Skeletal muscle satellite cell (primary cell): ENCODE measurements around the gene RNF182.

Experiments
- H3K27me3 ChIP-seq: 2 replicates; pipeline ENCODE4 v1.7.0; 2013; ENCODE audit warnings: low read length; ENCODE audit not compliant: control insufficient read depth, insufficient read depth
- H3K36me3 ChIP-seq: 2 replicates; pipeline ENCODE4 v1.7.0; 2013; ENCODE audit warnings: mild to moderate bottlenecking, control low read depth, low read length; ENCODE audit not compliant: insufficient read depth
- H3K4me1 ChIP-seq: 2 replicates; pipeline ENCODE4 v1.7.0; 2013; ENCODE audit warnings: low read length; ENCODE audit not compliant: control insufficient read depth, insufficient read depth
- H3K4me2 ChIP-seq: 2 replicates; pipeline ENCODE4 v1.7.0; 2013; ENCODE audit warnings: mild to moderate bottlenecking, low read length
- H3K4me3 ChIP-seq: 2 replicates; pipeline ENCODE4 v1.7.0; 2013; ENCODE audit warnings: low read length
- H3K9ac ChIP-seq: 2 replicates; pipeline ENCODE4 v1.7.0; 2013; ENCODE audit warnings: mild to moderate bottlenecking, low read depth, low read length, moderate library complexity
- H3K9me3 ChIP-seq: replicated peaks from 2 replicates; pipeline ENCODE4 v1.7.0; 2013; ENCODE audit warnings: mild to moderate bottlenecking, control low read depth, low read length

RNF182 gene

GRCh38 chr6:13919861-13920260 is 4.9 kb upstream of the RNF182 start:
- H3K4me1 ChIP-seq: peaks cover 15% of the 10 kb centered on the region
- H3K4me2 ChIP-seq: no peak overlapping the region
- peaks cover 7% of the 10 kb centered on the region for H3K27me3 ChIP-seq
- no peaks in the 10 kb centered on the region for H3K9me3 ChIP-seq
- H3K9ac ChIP-seq: no peak overlapping the region
- no peak overlapping the region for H3K4me3 ChIP-seq
- no peaks in the 10 kb centered on the region for H3K36me3 ChIP-seq

GRCh38 chr6:13920552-13920951 is 4.2 kb upstream of the RNF182 start:
- no peaks in the 10 kb centered on the region for H3K36me3 ChIP-seq
- peaks cover 7% of the 10 kb centered on the region for H3K27me3 ChIP-seq
- no peaks in the 10 kb centered on the region for H3K9me3 ChIP-seq
- H3K4me1 ChIP-seq: peaks cover 15% of the 10 kb centered on the region
- H3K9ac ChIP-seq: no peak overlapping the region
- no peak overlapping the region for H3K4me3 ChIP-seq
- no peak overlapping the region for H3K4me2 ChIP-seq

DNA sequence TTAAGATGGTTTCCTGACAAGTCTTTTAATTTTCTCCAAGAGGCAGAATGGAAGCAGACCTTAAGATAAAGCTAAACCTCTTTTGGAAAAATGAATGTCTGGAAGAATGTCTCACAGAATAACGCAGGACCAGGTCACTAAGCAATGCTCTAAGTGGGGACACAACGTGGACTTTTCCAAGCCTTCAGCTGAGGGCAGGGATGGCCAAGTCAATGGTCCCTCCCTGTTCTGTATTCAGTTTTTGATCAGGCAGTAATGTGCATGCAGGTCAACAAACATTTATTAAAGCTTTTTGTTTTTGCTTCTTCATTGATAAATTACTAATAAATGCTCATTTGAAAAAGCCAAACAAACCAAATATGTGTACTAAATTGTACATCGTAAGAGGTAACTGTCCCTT is 2.0 kb upstream of the RNF182 start:
- Histone ChIP-seq H3K4me1 (peaks cover 13% of the 10 kb centered on the region), H3K9ac (no peak overlapping the region), H3K4me2 (no peak overlapping the region), H3K9me3 (no peaks in the 10 kb centered on the region), H3K36me3 (no peaks in the 10 kb centered on the region), H3K27me3 (peaks cover 23% of the 10 kb centered on the region), H3K4me3 (no peak overlapping the region)

DNA sequence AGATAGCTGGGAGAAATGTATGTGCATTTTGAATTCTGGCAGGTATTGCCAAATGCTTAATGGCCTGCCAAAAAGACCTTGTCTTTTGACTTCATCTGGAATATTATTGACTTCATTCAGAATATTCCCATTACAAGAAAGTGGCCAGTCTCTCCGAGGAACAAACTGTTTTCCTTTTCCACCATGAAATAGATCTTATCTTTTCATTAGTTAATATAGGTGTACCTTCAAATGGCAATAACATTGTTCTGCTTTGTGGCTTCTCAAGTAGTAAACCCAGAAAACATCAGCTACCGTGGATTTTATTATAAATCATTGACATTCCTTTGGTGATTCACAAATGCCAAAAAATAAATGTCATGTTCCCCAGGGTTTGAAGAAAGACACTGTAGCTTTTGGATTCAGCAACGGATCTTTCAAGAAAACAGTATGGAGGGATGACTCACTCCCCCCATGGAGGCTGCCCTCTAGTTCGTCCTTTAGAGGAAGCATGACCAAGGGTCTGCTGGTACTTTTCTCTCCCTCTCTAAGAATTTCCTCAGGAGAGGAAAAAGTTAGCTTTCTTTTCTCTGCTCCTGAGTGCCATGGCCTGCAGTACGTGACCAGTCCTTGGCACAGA is 1.1 kb upstream of the RNF182 start:
- Histone ChIP-seq H3K4me3 (peak overlapping the region; percentile 77), H3K36me3 (no peaks in the 10 kb centered on the region), H3K9ac (peak overlapping the region; percentile 74), H3K27me3 (peaks cover 23% of the 10 kb centered on the region), H3K9me3 (no peaks in the 10 kb centered on the region), H3K4me2 (peak overlapping the region; percentile 99), H3K4me1 (peaks cover 13% of the 10 kb centered on the region)

GRCh38 chr6:13924146-13924948 is 405 bp upstream of the RNF182 start:
- Histone ChIP-seq H3K9ac (peak overlapping the region; percentile 74), H3K4me1 (peaks cover 13% of the 10 kb centered on the region), H3K36me3 (no peaks in the 10 kb centered on the region), H3K27me3 (peaks cover 20% of the 10 kb centered on the region), H3K4me2 (peak overlapping the region; percentile 99), H3K4me3 (peak overlapping the region; percentile 77), H3K9me3 (no peaks in the 10 kb centered on the region)

DNA sequence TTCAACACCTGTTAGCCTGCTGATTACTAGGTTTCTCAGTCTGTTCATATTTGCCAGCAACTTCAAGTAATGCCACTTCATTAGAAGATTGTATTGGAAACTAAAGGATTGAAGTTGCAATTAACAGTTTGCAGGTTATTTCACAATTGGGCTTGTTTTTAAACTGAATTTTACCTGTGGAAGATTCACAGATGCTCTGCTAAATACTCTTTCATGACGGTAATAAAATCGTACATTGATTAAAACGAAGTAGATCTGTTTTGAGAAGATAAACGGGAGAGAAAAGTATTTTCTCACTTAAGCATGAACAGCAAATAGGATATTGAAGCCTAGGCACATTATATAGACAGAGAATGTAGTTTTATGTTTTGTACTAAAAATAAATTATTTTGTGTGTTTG is 1.6 kb downstream of the RNF182 start:
- Histone ChIP-seq H3K9ac (no peak overlapping the region), H3K4me2 (no peak overlapping the region), H3K4me3 (no peak overlapping the region), H3K9me3 (no peaks in the 10 kb centered on the region), H3K36me3 (no peaks in the 10 kb centered on the region), H3K4me1 (peaks cover 13% of the 10 kb centered on the region), H3K27me3 (peaks cover 20% of the 10 kb centered on the region)

DNA sequence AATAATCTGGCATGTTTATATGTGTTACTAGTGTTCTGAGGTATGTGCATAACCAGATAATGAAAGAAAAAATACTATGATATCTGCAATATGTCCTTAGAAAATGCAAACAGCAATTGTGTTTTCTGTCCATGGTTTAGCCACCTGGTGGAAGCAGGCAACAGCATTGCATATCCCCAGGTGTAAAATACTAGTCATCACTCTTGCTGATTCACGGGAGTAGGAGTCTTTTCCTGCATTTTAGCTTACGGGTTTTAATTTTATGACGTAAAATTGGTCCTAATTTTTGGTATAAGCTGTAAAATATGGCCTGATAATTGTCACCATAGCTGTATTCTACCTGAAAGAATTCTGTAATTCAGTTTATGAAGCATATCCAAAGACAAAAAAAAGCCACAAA is 2.5 kb downstream of the RNF182 start:
- Histone ChIP-seq H3K4me3 (no peak overlapping the region), H3K4me2 (no peak overlapping the region), H3K9ac (no peak overlapping the region), H3K36me3 (no peaks in the 10 kb centered on the region), H3K9me3 (no peaks in the 10 kb centered on the region), H3K27me3 (peaks cover 20% of the 10 kb centered on the region), H3K4me1 (peaks cover 13% of the 10 kb centered on the region)

DNA sequence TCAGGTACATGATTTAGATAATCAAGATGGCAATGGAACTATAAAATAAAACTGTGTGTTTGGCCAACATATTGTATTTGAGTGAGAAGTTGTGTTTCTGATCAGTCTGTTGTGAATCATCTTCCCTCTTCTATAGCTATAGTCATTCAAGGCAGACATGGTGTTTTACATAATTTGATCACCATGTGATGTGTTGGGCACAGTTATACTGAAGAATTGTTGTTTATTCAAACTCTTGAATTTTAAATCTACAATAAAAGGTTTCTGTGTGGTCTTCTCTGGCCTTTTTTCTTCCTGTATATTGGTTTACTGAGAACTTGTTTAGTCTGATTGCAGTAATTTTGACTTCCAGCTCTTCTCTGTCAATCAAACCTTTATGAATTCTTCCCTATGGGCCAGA is 4.4 kb downstream of the RNF182 start:
- H3K36me3 ChIP-seq: no peaks in the 10 kb centered on the region
- H3K9ac ChIP-seq: no peak overlapping the region
- no peak overlapping the region for H3K4me3 ChIP-seq
- H3K4me2 ChIP-seq: no peak overlapping the region
- peaks cover 3% of the 10 kb centered on the region for H3K4me1 ChIP-seq
- peaks cover 20% of the 10 kb centered on the region for H3K27me3 ChIP-seq
- H3K9me3 ChIP-seq: no peaks in the 10 kb centered on the region

DNA sequence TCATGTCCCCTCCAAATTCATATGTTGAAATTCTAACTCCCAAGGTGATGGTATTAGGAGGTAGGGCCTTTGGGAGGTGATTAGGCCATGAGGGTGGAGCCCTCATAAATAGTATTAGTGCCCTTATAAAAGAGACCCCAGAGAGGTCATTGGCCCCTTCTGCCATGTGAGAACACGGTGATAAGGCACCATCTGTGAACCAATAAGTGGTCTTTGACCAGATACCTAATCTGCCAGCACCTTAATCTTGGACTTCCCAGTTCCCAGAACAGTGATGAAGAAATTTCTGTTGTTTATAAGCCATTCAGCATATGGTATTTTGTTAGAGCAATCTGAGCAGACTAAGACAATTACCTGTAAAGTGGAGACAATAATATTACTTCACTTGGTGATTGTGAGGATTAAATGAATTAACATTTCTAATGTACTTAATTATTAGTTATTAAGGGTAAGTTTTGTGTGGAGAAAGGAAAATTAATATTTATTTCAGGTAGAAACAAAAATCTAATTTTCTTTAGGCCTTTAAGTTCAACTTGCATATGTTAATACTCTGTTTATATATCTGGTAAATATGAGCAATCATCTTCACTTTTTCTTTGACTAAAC is 7.1 kb downstream of the RNF182 start:
- peaks cover 4% of the 10 kb centered on the region for H3K27me3 ChIP-seq
- no peak overlapping the region for H3K9ac ChIP-seq
- H3K4me1 ChIP-seq: no peaks in the 10 kb centered on the region
- H3K36me3 ChIP-seq: no peaks in the 10 kb centered on the region
- no peak overlapping the region for H3K4me3 ChIP-seq
- H3K4me2 ChIP-seq: no peak overlapping the region
- no peaks in the 10 kb centered on the region for H3K9me3 ChIP-seq

DNA sequence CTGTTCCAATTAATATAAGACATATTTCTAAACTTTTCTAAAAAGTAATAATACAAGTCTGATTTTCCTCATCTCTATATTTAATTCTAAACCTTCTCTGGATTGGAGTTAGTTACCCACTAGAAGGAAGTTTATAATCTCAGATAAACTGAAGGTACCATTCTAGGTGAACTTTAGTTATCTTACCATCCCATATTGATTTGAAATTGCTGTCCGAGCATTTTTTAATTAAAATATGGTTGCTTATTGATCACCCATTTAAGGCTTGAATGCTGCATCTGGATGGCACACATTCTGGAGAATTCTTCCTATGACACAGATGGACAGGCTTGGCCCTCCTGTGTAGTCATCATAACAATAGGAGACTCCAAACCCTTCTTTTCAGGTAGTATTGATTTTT is 8.0 kb downstream of the RNF182 start:
- no peak overlapping the region for H3K4me2 ChIP-seq
- no peaks in the 10 kb centered on the region for H3K9me3 ChIP-seq

DNA sequence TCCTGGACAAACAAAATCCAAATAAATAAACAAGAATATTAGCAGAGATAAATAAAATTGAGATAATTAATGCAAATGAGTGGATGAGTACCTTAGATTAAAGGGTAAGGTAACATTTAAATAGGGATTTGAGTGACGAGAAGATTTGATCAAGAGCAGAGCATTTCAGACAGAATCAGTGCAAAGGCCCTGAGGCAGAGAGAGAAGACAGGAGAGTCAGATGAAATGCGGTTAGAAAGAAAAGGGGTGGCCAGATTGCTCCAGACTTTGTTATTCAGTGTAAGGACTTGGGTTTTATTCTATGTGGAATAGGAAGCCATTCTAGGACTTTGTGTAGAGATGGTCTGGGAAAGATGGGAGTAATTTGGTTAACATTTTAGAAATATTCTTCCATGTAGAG is 10.0 kb downstream of the RNF182 start:
- Histone ChIP-seq H3K4me3 (no peak overlapping the region), H3K9me3 (no peaks in the 10 kb centered on the region), H3K4me1 (no peaks in the 10 kb centered on the region), H3K36me3 (no peaks in the 10 kb centered on the region), H3K4me2 (no peak overlapping the region), H3K27me3 (no peaks in the 10 kb centered on the region), H3K9ac (no peak overlapping the region)

More for the DNA sequence above, 8.0 kb downstream of the RNF182 start:
- Histone ChIP-seq H3K4me3 (no peak overlapping the region), H3K9ac (no peak overlapping the region), H3K27me3 (no peaks in the 10 kb centered on the region), H3K4me1 (no peaks in the 10 kb centered on the region), H3K36me3 (no peaks in the 10 kb centered on the region)
